Daoy (cell line): ENCODE results near the gene FGL2. TPM values are rescaled to one million over a fixed set of nuclear protein-coding genes. Genes with fewer than 3 reads are reported as not detected.
"Not testable (repeated sequence)": the region's sequence is repeated elsewhere in the genome, so short reads cannot be mapped to it uniquely, and the experiment has no call there.

Source experiments
- DNase-seq: peaks from one replicate; pipeline ENCODE4 v3.0.0-alpha.2; 2015; ENCODE audit warnings: low read depth
- total RNA-seq: library from RNA; depleted of rRNA; stranded (reverse); fragments of >200 nt; shearing (Covaris generic); gene quantifications from 2 replicates; pipeline ENCODE4 v1.2.3, GENCODE V29; 2014; rRNA removed

Gene FGL2
- total RNA-seq, 1 experiment from 2014 or later: not detected

DNA sequence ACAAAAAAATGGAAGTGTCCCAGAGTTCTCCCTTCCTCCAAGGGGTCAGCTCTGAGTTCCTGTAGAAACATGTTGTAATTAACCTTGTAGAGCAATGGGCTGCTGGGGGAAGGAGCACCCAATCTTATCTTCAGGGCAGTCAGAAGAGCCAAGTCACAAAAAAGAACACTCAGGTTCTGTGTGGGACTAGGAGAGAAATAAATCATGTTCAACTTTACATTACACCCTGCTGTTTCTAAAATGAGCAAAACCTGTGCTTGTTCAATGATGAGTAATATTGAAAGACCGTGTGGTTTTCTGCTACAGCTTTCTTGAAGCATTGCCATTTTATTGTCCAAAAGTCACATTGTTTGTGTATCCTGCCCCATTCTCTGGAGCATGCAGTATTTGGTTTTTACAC is 42.6 kb downstream of the FGL2 start:
- DNase-seq: not testable (repeated sequence)

GRCh38 chr7:77155601-77156377 is 43.8 kb downstream of the FGL2 start:
- DNase-seq: not testable (repeated sequence)

- not testable (repeated sequence) for DNase-seq
Observed at GRCh38 chr7:77154917-77155464, 44.6 kb downstream of the FGL2 start.

GRCh38 chr7:77152232-77152631 is 47.4 kb downstream of the FGL2 start:
- DNase-seq: not testable (repeated sequence)

Other genes starting within 250 kb of the FGL2 start
- gene SPDYE17, start 167.5 kb downstream of the FGL2 start, total RNA-seq: not detected in 2 replicates
- not detected in 2 replicates for gene SPDYE18, start 137.3 kb downstream of the FGL2 start, total RNA-seq
- gene CCDC146, start 77.2 kb downstream of the FGL2 start, total RNA-seq: 0.12 and 0.34 TPM in 2 replicates
- gene GSAP, start 216.5 kb upstream of the FGL2 start, total RNA-seq: 0.57 and 5.8 TPM in 2 replicates